ENCODE data around the gene FRS3. TPM values are rescaled to one million over a fixed set of nuclear protein-coding genes. Genes with fewer than 3 reads are reported as not detected.
"Not testable (repeated sequence)": the region's sequence is repeated elsewhere in the genome, so short reads cannot be mapped to it uniquely, and the experiment has no call there.

FRS3 gene
- total RNA-seq, 1 experiment from 2014 or later, result 4.3 TPM

GRCh38 chr6:41814629-41815028 lies 34.9 kb upstream of the FRS3 start:
- H3K4me3 Mint-ChIP-seq (ENCODE audit: unreplicated experiment), result no peak overlapping the region
- Histone ChIP-seq H3K4me3 (ENCODE audit: low read depth, low read length) (no peak overlapping the region), H3K36me3 (ENCODE audit: control insufficient read depth, insufficient read depth, low read length) (no peaks in the 10 kb centered on the region), H3K4me1 (no peaks in the 10 kb centered on the region), H3K9me3 (no peaks in the 10 kb centered on the region), H3K27me3 (replicated peaks; ENCODE audit: control insufficient read depth, insufficient read depth, low read length) (no peaks in the 10 kb centered on the region)
- TF ChIP-seq, protein P1, sequence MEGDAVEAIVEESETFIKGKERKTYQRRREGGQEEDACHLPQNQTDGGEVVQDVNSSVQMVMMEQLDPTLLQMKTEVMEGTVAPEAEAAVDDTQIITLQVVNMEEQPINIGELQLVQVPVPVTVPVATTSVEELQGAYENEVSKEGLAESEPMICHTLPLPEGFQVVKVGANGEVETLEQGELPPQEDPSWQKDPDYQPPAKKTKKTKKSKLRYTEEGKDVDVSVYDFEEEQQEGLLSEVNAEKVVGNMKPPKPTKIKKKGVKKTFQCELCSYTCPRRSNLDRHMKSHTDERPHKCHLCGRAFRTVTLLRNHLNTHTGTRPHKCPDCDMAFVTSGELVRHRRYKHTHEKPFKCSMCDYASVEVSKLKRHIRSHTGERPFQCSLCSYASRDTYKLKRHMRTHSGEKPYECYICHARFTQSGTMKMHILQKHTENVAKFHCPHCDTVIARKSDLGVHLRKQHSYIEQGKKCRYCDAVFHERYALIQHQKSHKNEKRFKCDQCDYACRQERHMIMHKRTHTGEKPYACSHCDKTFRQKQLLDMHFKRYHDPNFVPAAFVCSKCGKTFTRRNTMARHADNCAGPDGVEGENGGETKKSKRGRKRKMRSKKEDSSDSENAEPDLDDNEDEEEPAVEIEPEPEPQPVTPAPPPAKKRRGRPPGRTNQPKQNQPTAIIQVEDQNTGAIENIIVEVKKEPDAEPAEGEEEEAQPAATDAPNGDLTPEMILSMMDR (IDR thresholded peaks at IDR 0.05; ENCODE audit: insufficient read depth in 1 of 2, low read depth in 1 of 2, low read length in 1 of 2, severe bottlenecking in 1 of 2, unreplicated experiment in 1 of 2), result no peak
- DNase-seq, result no peak
- ChIA-PET CTCF (no interaction called here), POLR2A (no interaction called here)
- no peaks in the 10 kb centered on the region for H3K27me3 Mint-ChIP-seq (ENCODE audit: insufficient read depth, unreplicated experiment)
- no TSS peak for BruUV-seq (replicated peaks)
- H3K36me3 Mint-ChIP-seq (ENCODE audit: insufficient read depth, unreplicated experiment), result peaks cover 9% of the 10 kb centered on the region
- H3K27ac Mint-ChIP-seq (ENCODE audit: unreplicated experiment), result no peak overlapping the region
- intact Hi-C loops (cut with micrococcal nuclease; ENCODE audit: unreplicated experiment), result no loop called here
- H3K4me1 Mint-ChIP-seq (ENCODE audit: low read depth, unreplicated experiment), result no peaks in the 10 kb centered on the region
- H3K9me3 Mint-ChIP-seq (ENCODE audit: unreplicated experiment), result no peaks in the 10 kb centered on the region

DNA sequence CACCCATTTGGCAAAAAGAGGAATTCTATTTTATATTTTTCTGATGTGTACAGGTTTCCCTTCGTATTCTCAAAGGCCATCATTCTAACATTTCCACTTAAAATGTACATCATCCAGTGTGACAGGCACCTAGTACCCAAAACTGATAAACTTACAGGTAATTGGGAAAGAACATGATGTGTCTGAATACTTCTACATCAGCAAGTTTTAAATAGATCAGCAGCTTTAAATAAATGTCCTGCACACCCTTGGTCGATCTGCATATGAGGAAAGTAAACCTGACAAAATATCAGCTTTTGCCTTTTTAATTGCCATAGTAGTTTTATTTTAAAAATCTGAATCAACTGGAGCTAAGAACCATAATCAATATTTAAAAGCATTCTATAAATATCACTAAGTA lies 34.3 kb upstream of the FRS3 start:
- ChIA-PET POLR2A (no interaction called here), CTCF (no interaction called here)
- Mint-ChIP-seq H3K27me3 (ENCODE audit: insufficient read depth, unreplicated experiment) (no peaks in the 10 kb centered on the region), H3K9me3 (ENCODE audit: unreplicated experiment) (no peaks in the 10 kb centered on the region), H3K4me3 (ENCODE audit: unreplicated experiment) (no peak overlapping the region), H3K4me1 (ENCODE audit: low read depth, unreplicated experiment) (no peaks in the 10 kb centered on the region), H3K27ac (ENCODE audit: unreplicated experiment) (no peak overlapping the region), H3K36me3 (ENCODE audit: insufficient read depth, unreplicated experiment) (peaks cover 9% of the 10 kb centered on the region)
- TF ChIP-seq, protein P1 (IDR thresholded peaks at IDR 0.05; ENCODE audit: insufficient read depth in 1 of 2, low read depth in 1 of 2, low read length in 1 of 2, severe bottlenecking in 1 of 2, unreplicated experiment in 1 of 2), result no peak
- no TSS peak for BruUV-seq (replicated peaks)
- no peak overlapping the region for H3K4me3 ChIP-seq (ENCODE audit: low read depth, low read length)
- no peaks in the 10 kb centered on the region for H3K27me3 ChIP-seq (replicated peaks; ENCODE audit: control insufficient read depth, insufficient read depth, low read length)
- no peaks in the 10 kb centered on the region for H3K9me3 ChIP-seq
- intact Hi-C loops (cut with micrococcal nuclease; ENCODE audit: unreplicated experiment), result no loop called here
- H3K4me1 ChIP-seq, result no peaks in the 10 kb centered on the region
- no peak for DNase-seq
- H3K36me3 ChIP-seq (ENCODE audit: control insufficient read depth, insufficient read depth, low read length), result no peaks in the 10 kb centered on the region

GRCh38 chr6:41813469-41813868 lies 33.8 kb upstream of the FRS3 start:
- BruUV-seq (replicated peaks), result no TSS peak
- Mint-ChIP-seq H3K36me3 (ENCODE audit: insufficient read depth, unreplicated experiment) (peaks cover 9% of the 10 kb centered on the region), H3K4me3 (ENCODE audit: unreplicated experiment) (no peak overlapping the region), H3K27ac (ENCODE audit: unreplicated experiment) (no peak overlapping the region), H3K27me3 (ENCODE audit: insufficient read depth, unreplicated experiment) (no peaks in the 10 kb centered on the region), H3K4me1 (ENCODE audit: low read depth, unreplicated experiment) (no peaks in the 10 kb centered on the region), H3K9me3 (ENCODE audit: unreplicated experiment) (no peaks in the 10 kb centered on the region)
- H3K9me3 ChIP-seq, result no peaks in the 10 kb centered on the region
- DNase-seq, result no peak
- ChIA-PET CTCF (no interaction called here), POLR2A (no interaction called here)
- intact Hi-C loops (cut with micrococcal nuclease; ENCODE audit: unreplicated experiment), result no loop called here
- H3K36me3 ChIP-seq (ENCODE audit: control insufficient read depth, insufficient read depth, low read length), result no peaks in the 10 kb centered on the region
- no peaks in the 10 kb centered on the region for H3K27me3 ChIP-seq (replicated peaks; ENCODE audit: control insufficient read depth, insufficient read depth, low read length)
- H3K4me3 ChIP-seq (ENCODE audit: low read depth, low read length), result no peak overlapping the region
- TF ChIP-seq, protein P1 (IDR thresholded peaks at IDR 0.05; ENCODE audit: insufficient read depth in 1 of 2, low read depth in 1 of 2, low read length in 1 of 2, severe bottlenecking in 1 of 2, unreplicated experiment in 1 of 2), result no peak
- H3K4me1 ChIP-seq, result no peaks in the 10 kb centered on the region

GRCh38 chr6:41811946-41812345 lies 32.2 kb upstream of the FRS3 start:
- H3K4me3 Mint-ChIP-seq (ENCODE audit: unreplicated experiment); H3K36me3 Mint-ChIP-seq (ENCODE audit: insufficient read depth, unreplicated experiment); H3K4me3 ChIP-seq (ENCODE audit: low read depth, low read length); DNase-seq; intact Hi-C loops (cut with micrococcal nuclease; ENCODE audit: unreplicated experiment); BruUV-seq (replicated peaks); H3K27me3 ChIP-seq (replicated peaks; ENCODE audit: control insufficient read depth, insufficient read depth, low read length); H3K36me3 ChIP-seq (ENCODE audit: control insufficient read depth, insufficient read depth, low read length); POLR2A ChIA-PET; H3K27me3 Mint-ChIP-seq (ENCODE audit: insufficient read depth, unreplicated experiment); H3K9me3 Mint-ChIP-seq (ENCODE audit: unreplicated experiment); H3K4me1 ChIP-seq; CTCF ChIA-PET; H3K9me3 ChIP-seq; H3K27ac Mint-ChIP-seq (ENCODE audit: unreplicated experiment); H3K4me1 Mint-ChIP-seq (ENCODE audit: low read depth, unreplicated experiment): not testable (repeated sequence)
